GM19043 (cell line): Measurements from ENCODE around the gene RASGRF1.
"Not testable (repeated sequence)": the region's sequence is repeated elsewhere in the genome, so short reads cannot be mapped to it uniquely, and the experiment has no call there.

Experiments
- ATAC-seq: cut with Tn5 transposase; IDR thresholded peaks from one replicate; pipeline ENCODE4 v1.9.1; 2021; ENCODE audit warnings: low read depth; ENCODE audit not compliant: unreplicated experiment

RASGRF1 gene

DNA sequence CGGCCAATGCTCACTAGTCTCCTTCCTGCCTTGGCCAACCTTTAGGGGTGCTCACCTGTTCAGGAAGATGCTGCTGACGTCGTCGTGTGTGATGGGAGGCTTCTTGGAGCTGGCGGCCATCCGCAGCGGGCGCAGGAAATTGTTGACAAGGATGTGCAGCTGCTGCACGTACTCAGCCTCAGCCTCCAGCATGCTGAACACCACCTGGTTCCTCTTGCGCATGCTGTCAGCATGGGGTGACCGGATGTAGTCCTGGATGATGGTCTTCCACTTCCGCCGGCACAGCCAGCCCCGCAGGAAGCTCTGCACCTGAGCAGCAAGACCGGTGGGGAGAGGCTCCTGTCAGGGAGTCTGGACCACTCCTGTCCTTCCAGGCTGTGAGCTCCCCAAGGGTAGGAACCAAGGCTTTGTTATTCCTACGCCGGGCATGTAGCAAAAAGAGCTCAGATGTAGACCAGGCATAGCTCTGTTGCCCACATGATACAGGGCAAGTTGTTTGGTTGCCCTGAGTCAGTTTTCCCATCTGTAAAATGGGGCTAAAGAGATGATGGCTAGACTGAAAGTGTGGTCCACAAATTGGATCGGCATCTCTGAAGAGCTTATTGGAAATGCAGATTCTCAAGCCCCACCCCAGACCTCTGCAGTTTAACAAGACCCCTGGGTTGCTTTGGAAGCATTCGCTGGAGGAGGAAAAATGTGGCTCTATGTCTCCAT lies 43.7 kb downstream of the RASGRF1 start:
- no peak for ATAC-seq

DNA sequence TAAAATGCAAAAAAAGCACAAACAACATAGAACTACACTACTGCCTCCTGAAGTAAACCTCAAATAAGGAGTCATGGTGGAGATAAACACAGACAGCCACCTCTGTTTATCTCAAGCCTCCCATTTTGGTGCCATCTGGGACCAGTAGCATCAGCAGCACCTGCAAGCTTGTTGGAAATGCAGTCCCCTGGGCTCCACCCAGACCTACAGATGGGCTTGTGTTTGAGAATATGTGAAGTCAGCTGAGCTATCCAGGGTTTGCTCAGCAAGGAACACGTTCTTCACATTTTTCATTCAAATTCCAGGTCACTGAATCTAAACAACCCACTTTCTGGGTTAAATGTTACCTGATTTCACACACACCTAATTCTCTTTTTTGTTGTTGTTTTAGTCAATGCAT lies 45.5 kb downstream of the RASGRF1 start:
- no peak for ATAC-seq

DNA sequence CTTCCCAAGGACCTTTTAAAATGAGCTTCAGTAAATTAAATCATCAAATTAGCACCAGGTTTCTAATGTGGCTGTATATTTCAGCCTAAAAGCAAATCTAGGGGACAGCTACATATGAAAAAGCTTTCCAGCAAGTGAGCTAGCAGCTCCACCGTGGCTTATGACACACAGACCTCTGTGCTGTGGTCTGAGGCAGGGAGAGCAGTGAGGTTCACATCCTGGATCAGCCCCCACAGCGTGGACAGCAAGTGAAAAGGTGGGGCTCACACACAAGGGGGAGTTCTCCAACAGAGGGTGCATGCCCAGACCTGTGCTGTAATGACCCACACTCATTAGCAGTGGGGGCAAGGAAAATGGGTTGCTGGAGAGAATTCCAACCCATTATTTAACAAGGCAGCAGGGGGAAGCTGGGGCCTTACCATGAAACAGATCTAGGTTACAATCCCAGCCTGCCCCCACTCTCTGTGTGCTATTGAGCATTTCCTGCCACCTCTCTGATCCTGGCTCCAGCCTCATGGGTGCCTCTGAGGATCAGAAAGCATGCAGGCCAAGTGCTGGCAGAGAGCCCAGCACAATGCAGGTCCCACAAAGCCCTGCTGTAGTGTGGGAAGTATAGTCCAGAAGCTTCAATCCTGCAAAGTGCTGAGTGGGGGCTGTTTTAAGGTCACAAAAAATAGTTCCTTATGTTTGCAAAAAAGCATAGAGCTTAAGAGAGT lies 48.2 kb downstream of the RASGRF1 start:
- ATAC-seq, result no peak

DNA sequence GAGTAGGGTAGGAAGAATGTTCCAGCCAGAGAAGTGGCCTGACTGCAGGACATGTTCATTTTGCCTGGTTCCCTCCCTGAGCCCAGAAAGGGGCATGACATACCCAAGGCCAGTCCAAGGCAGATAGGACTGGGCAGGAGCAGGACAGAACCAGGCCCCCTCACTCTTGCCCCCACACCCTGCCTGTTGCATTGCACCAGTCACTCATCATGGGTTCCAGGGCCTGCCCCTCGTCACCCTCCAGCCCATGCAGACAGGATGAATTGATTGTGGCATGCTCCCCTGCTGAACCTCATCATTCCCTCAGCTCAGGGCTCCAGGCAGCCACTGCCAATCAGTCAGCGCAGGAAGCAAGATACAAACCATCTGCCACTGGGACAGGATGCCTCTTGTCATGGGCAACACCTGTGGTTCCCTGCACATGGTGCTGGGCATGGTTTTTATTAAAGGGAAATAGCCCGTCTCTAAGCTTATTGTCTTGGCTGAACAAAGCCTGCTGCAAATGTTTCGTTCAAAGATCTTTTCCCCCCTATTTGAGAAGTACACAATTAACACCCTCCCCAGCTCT lies 48.9 kb downstream of the RASGRF1 start:
- ATAC-seq, result no peak

DNA sequence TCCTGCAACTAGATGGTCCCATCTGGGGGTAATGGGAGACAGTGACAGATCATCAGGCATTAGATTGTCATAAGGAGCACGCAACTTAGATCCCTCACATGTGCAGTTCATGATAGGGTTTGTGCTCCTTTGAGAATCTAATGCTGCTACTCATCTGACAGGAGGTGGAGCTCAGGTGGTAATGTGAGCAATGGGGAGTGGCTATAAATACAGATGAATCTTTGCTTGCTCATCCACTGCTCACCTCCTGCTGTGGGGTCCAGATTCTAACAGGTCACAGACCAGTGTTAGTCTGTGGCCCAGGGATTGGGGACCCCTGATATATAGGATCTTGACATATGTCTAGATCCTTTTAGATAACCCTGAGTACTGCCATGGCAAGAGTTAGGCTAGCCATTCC lies 52.7 kb downstream of the RASGRF1 start:
- no peak for ATAC-seq

DNA sequence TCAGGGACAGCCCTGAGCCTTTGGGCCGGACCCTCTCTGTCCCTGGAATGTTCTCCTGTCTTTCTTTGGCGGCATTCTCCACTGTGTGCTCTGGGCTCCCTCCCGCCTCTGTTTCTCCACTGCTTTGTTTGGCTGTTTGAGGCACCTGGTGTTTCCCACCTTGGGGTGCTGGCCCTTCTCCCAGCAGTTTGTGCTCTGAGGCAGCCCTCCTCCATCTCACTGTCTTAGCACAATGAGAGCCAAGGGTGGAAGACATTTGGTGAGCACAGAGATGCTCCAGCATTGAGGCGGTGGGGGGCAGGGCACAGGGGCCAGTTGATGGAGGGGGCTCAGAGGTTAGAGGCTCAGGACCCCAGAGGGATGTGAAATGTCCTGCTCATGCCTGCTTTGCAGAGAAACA lies 54.3 kb downstream of the RASGRF1 start:
- no peak for ATAC-seq

DNA sequence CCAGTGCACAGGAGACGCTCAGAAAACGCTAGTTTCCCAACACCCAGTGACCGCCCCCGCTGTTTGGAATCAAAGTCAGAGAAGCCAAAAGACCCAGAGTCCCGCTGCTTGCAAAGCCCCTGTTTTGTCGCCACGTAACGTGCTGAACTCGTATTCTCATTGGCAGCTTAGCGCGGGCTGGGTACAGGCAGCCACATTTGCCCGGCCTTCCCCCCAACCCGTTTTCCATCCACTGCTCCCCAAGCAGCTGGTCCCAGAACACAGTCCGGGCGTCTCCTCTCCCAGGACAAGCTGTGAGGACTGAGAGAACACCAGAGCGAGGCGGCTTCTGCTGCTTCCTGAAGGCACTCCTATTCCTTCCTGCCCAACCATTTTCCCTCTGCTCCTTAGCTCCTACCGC lies 54.8 kb downstream of the RASGRF1 start:
- no peak for ATAC-seq

DNA sequence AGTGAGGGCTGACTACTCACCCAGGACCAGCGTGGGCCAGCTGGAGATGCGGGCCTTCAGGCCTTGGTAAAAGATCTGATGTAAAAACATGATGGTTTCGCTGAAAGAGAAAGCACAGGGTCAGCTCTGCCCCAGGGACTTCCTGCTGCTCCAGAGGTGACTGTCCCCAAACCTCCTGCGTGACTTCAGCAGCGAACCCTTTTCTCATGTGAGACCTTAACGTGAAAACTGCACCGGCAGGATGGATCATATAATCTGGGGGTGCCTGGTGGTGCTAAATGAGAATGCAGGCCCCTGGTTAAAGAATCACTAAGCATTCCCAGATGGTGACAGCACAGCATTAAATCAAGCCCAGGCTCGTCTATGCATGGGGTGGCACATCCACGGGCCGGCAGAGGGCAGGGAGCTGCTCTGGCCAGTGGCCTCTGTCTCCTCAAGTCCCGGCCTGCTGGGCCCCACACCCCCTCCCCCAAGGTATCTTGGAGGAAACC lies 55.4 kb downstream of the RASGRF1 start:
- peak; percentile 55 for ATAC-seq

DNA sequence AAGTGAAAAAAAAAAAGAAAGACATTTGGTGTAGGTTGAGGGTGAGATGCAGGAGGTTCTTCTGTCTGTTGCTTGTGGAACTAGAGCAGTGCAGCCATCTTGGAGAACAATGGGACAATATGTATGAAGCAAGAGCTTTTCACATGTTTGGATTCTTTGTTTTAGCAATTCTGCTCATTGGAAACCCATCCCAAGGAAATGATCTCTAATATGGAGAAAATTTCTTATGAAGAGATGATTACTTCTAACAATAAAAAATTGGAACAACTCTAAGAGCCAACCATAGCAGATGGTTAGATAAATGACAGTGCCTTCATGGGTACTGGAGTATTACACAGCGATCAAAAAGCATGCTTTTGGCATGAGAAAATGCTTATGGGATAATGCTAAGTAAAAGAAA lies 56.3 kb downstream of the RASGRF1 start:
- no peak for ATAC-seq

DNA sequence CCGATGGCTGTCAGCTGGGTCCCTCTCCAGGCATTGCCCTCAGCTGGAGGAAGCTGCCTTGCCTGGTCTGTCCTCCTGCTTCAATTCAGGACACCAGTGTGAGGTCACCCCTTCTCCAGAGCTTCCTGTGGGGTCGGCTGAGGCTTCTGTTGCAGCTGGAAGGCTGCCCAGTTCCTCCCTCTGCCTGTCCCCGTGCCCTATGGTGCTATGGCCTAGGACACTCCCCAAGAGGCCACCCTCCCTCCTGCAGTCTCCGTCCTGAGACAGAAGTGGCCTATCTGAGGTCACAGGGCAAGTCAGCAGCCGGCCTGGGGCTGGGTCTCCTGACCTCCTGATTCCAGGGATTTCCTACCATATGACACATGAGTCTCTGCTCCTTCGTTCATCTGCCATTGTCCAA lies 57.9 kb downstream of the RASGRF1 start:
- ATAC-seq, result no peak

DNA sequence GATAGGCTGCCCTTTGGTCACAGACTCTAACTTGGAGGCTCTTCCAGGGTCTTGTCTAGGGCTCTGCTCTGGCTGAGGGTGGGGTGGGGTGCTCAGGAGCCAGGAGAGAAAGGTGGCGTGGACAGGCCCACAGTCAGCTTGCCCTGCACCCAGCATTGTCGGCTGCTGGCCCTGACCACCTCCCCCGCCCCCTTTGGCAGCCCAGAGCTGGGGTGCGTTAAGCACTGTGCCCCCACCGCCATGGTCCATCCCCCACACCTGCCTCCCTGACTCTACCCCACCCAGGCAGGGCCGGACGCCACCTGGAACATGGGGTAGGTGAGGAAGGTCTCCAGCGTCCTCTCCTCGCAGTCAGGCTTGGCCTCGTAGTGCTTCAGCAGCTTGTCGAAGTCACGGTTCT lies 58.8 kb downstream of the RASGRF1 start:
- ATAC-seq, result no peak

DNA sequence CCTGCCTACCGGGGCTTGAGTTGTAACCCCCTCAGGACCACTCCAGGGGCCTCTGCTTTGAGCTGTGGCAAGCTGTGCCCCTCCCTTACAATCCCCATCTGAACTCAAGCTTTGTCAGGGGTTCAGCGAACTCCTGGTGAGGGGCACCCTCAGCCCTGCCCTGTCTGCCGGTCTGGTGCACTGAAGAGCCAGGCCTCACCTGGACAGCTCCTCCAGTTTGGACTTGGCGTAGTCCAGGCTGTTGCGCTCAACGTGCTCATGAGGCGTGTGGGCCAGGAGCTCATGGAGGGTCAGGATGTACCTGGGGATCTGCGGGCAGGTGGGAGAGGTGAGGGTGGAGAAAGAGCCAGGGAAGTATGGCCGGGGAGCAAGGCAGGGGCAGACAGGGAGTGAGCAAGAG lies 59.4 kb downstream of the RASGRF1 start:
- ATAC-seq, result no peak

DNA sequence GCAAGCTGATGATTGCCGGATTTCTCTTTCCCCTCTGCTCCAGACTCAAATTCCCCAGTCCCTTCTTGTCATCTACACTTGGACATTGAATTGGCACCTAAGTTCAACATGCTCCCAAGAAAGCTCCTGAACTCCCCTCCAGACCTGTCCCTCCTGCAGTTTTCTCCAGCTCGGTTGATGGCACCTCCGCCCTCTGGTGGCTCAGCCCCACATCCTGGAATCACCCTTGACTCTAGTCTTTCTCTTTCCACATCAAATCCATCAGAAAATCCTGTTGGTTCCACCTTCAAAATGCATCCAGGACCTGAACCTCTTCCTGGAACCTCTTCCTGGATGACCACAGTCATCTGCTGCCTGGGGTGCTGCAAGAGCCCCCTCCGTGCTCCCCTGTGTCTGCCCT lies 60.1 kb downstream of the RASGRF1 start:
- no peak for ATAC-seq

DNA sequence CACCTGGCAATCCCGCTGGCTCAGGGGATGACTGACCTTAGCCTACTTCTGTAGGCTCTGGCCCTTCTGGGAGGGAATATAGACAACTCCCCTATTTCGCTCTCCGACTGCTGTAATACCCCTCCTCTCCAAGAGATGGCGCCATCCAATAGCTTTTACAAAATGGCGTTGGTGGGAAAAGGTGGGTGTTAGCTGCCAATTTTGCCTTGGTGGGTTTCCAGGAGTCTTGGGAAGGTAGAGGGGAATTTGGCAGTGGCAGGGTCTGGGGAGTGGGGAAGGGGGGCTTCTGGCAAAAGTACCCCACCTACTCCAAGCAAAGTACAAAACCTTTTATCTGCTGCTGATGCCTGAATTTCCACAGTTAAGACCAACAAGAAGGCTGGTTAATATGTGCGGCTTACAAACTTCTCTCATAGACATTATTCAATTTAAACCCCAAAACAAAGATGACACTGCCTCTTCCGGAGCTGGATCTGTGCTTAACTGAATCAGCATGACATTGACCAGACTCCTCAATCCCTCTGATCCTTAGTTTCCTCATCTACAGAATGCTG lies 62.1 kb downstream of the RASGRF1 start:
- ATAC-seq, result no peak

DNA sequence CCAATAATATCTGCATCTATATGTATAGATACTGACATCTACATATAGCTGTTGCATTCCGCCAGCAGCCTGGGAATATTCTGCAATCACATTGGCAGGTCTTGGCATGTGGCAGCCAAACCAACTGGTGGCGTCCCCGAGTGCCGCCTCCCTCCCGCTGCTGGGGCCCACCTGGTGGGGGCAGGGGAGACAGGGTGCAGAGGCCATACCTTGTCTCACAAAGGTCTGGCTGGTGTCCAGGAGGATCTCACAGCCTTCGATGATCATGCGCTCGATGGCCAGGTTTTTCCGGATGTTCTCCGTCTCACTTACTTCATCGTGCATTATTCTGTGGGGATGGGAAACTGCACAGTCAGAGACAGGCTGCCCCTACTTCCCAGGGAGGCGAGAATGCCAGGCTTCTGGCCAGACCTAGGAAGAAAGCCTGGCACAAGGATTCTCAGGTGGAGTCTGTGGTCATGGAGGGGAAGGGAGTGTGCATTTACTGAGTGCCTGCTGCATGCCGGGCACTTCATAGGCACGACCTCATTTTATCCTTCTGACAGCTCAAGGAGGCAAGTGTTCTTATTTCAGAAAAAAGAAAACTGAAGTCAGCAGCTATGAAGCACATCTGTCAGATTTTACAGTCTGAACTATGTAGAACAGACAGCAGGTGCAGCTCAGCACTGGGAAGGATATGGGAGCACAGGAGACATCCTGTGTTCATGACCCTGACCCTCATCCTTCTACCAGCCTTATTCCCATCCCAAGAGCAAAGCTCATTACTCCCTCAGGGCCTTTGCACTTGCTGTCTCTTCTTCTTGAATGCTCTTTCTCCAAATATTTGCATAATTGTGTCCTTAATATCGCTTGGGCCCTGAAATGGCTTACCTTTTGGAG lies 62.8 kb downstream of the RASGRF1 start:
- no peak for ATAC-seq

DNA sequence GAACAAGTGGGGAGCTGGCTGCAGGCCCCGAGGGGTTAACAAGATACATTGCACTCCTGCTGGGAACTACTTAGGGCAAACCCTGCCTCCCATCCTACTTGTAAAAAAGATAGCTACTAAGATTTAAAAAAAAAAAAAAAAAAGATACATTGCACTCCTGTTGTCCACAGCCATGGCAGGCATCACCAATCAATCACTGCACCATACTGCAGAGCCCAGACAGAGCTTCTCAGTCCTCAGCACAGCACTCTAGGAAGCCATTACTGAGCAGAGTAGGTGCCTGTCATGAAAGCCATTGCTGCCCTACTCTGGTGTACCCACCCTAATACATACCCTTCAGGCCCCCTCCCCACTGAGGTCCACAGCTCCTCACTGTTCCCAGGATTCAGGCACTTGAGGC lies 64.8 kb downstream of the RASGRF1 start:
- no peak for ATAC-seq

DNA sequence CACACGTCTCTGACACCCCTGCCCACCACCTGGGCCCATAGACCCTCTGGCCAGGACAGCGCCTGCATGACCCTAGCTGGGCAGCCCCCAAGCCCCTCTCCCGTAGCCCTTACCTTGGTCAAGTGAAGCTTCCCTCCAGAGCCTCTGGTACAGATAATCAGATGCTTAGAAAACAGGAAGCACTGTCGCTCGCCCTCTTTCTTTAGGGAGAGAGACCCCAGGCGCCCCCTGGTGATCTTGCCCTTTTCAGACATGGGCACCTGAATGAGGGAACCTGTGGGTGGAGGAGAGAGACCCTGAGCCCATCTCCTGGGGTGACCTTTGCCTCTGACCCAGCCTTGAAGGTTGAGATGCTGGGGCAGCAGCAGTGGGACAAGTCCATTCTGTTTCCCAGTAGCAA lies 65.4 kb downstream of the RASGRF1 start:
- no peak for ATAC-seq

DNA sequence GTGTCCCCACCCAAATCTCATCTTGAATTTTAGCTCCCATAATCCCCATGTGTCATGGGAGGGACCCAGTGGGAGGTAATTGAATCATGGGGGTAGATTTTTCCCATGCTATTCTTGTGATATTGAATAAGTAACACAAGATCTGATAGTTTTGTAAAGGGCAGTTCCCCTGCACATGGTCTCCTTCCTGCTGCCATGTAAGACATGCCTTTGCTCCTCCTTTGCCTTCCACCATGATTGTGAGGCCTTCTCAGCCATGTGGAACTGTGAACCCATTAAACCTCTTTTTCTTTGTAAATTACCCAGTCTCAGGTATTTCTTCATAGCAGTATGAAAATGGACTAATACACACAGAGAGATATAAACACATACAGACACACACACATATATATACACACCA lies 66.1 kb downstream of the RASGRF1 start:
- ATAC-seq, result not testable (repeated sequence)

DNA sequence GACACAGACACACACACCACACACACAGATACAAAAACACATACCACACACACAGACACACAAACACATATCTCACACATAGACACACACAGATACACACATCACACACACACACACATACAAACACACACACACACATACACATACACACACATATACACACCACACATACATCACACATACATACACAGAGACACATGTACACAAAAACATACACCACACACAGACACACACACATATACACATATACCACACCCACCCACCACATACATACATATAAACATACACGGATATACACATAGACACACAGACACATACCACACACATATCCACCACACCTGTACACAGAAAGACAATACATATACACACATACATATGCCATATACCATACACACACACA lies 66.7 kb downstream of the RASGRF1 start:
- ATAC-seq, result no peak

DNA sequence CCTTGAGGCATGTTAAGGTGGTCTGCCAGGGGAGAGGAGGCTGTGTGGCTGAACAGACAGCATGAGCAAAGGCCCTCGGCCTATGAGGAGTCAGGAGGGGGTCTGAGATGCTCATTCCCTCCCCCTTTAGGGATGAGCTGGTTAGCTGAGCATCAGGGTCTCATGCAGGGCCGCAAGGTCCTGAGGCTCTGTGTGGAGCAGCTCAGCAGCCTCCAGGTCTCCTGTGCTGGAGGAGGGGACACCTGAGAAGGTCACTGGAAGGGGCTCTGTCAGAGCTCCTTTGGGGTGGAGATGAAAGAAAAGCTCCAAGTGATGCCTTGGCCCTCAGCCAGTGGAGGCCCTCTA lies 67.1 kb downstream of the RASGRF1 start:
- ATAC-seq, result no peak

DNA sequence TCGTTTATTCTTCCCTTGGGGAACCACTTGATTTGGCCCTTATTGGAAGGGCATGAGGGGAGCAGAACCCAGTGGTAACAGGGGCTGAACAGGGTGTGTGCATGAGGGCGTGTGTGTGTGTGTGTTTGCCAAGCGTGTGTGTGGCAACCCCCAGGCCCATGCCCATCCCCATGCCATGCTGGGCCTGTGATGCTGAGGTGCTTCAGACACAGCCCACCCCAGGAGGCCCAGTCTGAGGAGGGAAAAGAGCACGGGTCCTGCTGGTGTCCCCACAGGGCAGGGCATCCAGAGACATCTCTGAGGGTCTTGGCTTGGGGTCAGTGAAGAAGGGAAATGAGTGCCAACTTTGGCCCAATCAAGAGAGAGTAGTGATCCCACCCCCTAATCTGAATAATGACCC lies 71.6 kb downstream of the RASGRF1 start:
- no peak for ATAC-seq
